Measurements from ENCODE around the gene NUDT16L1.

Gene NUDT16L1

DNA sequence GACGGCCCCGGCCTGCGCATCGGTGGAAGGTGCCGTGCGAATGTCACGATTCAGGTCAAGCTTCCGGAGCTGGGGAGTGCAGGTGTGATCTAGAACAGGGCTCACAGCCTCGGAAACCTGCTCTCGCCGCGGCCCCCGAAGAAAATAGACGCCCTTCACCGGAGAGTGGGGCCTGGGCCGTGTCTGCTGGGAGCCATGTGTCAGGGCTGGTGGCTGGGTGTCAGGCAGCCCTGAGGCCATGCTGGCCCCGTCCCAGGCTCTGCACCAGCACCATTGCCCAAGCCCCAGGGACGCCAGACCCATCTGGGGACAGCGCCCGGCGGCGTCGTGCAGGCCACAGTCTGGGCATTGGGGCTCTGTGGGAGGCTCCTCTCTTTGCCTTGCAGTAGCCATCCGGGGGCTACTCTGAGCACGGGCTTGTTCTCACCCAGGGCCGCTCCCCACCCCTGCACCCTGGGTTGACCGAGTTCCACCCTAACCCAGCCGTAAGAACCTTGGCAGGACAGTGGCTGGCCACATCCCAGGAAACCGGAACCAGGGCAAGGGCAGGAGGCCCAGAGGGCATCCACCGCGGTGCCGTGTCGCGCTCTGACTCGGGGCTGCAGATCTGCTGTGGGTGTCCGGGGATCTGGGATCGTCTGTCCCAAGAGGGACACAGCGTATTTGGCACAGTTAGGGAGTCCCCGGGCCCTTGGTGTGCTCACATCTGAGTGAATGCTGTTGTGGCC lies 5.3 kb upstream of the NUDT16L1 start:
- TF ChIP-seq, protein P1, sequence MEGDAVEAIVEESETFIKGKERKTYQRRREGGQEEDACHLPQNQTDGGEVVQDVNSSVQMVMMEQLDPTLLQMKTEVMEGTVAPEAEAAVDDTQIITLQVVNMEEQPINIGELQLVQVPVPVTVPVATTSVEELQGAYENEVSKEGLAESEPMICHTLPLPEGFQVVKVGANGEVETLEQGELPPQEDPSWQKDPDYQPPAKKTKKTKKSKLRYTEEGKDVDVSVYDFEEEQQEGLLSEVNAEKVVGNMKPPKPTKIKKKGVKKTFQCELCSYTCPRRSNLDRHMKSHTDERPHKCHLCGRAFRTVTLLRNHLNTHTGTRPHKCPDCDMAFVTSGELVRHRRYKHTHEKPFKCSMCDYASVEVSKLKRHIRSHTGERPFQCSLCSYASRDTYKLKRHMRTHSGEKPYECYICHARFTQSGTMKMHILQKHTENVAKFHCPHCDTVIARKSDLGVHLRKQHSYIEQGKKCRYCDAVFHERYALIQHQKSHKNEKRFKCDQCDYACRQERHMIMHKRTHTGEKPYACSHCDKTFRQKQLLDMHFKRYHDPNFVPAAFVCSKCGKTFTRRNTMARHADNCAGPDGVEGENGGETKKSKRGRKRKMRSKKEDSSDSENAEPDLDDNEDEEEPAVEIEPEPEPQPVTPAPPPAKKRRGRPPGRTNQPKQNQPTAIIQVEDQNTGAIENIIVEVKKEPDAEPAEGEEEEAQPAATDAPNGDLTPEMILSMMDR (IDR thresholded peaks at IDR 0.05; ENCODE audit: extremely low read depth, missing control alignments): no peak
- DNase-seq (ENCODE audit: low spot score): no peak

DNA sequence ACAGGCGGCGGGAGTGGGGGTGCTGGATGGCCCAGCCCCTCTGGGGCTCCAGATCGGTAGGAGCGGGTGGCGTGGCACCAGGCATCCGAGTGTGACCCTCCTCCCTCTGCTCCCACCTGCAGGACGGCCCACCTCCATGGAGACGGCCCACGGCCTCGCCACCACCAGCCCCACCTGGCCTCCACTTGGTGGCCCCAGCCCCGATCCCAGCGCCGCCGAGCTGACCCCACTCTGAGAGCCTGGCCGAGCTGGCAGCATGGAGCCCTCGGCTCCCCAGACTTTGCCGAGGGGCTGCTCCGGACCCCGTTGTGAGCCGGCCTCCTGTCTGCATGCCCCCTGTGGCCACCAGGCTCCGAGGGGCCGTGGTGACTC lies 4.7 kb upstream of the NUDT16L1 start:
- TF ChIP-seq, protein P1 (IDR thresholded peaks at IDR 0.05; ENCODE audit: extremely low read depth, missing control alignments): no peak
- DNase-seq (ENCODE audit: low spot score): no peak

DNA sequence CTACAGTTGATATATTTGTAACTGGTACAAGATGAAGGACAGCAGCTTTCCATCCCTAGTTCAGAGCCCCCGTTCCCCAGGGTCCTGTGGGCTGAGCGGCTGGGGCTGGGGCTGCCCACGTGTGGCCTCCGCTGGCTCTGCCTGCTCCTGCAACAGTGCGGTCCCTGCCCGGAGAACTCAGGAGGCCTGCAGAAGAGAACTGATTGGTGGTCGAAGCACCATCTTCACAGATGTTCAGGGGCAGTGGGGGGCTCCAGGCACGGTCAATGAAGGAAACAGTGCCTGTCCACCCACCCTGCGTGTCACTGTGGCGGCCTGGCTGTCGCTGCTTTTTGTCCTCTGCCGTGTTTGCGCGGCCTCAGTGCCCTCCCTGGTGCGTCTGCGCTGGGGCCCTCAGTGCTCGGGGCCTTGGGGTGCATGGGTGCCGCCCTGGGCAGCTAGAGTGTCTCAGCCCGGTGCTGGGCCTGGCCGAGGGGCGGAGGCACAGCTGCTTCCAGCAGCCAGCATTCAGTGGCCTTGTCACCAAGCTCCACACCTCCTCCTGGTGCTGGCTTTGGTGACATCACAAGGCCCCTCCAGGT lies 4.2 kb upstream of the NUDT16L1 start:
- DNase-seq (ENCODE audit: low spot score): no peak
- TF ChIP-seq, protein P1 (IDR thresholded peaks at IDR 0.05; ENCODE audit: extremely low read depth, missing control alignments): no peak

DNA sequence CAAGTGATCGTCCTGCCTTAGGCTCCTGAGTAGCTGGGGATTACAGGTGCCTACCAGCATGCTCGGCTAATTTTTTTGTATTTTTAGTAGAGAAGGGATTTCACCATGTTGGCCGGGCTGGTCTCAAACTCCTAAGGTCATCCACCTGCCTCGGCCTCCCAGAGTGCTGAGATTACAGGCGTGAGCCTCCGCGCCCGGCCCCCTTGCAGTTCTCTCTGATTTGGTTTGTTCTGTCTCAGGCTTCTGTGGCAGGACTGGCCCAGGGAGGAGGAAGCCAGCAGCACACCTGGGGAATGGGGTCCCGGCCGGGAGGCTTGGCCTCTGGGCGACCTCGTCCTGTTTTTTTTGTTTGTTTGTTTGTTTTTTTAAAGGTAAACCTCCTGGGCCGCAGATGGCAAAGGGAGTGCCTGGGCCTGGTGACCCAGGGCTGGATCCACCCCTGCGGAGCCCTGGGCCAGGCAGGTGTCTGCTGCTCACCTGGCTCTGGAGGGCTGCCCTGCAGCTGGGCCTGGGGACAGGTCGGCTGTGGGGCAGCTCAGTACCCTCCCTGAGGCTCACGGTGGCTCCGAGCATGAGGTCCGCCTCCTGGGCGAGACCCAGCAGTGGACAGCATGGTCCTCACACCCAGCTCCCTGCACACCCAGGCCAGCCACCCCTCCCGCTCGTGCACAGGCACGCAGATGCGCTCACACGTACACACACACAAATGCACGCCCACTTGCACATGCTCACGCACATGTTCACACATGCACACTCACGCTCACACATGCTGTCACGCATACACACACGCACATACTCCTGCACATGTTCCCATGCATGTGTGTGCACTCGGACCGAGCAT lies 3.3 kb upstream of the NUDT16L1 start:
- TF ChIP-seq, protein P1 (IDR thresholded peaks at IDR 0.05; ENCODE audit: extremely low read depth, missing control alignments): no peak
- DNase-seq (ENCODE audit: low spot score): no peak

DNA sequence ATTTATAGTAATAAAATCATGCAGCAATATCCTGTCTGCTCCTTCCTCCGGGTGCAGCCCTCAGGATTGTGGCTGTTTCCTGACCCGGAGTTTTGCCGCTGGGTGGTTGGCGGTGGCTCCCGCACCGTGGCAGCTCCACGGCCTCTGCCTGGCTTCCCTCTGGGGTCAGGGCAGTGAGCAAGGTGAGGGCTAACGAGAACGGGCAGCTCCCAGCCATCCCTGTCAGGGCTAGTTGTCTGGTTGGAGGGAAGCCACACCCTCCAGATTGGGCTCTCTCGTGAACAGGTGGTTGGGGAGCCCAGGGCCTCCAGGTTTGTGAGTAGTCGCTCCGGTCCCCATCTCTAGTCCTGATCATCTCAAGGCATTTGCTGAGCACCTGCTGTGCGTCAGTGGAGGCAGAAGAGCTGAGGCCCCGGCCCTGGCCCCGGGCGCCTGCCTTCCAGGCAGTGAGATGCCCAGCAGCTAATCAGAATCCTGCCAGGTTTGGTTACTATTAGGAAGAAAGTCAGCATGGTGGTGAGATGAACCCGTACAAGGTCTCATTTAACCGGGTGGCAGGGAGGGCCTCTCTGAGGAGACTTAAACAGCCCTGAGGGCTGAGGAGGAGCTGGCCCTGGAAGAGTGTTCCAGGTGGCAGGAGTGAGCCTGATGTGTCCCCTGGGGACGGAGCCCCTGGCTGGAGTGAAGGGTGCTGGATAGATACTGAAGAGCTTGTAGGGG lies 2.3 kb upstream of the NUDT16L1 start:
- TF ChIP-seq, protein P1 (IDR thresholded peaks at IDR 0.05; ENCODE audit: extremely low read depth, missing control alignments): no peak
- no peak for DNase-seq (ENCODE audit: low spot score)

DNA sequence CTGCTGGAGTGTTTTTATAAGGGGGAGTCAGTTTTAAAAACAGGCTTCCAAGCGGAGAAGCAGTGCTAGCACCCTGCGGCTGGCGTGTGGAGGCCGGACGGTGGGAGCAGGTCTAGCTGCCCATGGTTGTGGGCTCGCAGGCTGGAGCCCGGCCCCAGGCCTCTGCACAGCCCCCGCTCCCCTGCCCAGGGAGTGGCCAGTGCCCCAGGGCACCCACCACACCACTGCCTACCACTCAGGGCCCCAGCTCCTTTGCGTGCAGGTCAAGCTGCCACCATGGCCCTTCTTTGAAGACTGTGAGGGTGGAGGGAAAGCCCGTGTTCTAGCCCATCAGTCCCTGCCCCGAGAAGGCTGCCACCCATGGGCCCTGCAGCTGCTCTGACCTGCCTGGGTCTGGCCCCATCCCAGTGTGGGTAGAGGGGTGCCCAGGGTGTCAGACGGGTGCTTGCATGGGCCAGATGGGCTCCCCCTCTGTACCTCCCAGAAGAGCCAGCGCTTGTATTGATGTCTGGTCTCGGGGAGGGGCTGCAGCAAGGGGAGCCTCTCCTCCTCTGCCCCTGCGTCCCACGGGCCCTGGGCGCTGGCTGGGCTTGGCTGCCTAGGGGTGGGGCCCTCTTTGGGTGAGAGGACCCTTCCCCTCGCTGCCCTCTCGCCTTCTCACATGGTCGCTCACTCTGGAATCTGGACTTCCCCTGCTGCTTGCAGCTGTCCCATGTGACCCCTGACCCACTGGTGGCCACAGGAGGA lies 1.5 kb upstream of the NUDT16L1 start:
- TF ChIP-seq, protein P1 (IDR thresholded peaks at IDR 0.05; ENCODE audit: extremely low read depth, missing control alignments): no peak
- DNase-seq (ENCODE audit: low spot score): no peak

Data from GM20000 (cell line).